ENCODE data around the gene ALPG. TPM values are rescaled to one million over a fixed set of nuclear protein-coding genes. Genes with fewer than 3 reads are reported as not detected.
"Not testable (repeated sequence)": the region's sequence is repeated elsewhere in the genome, so short reads cannot be mapped to it uniquely, and the experiment has no call there.

The ALPG gene
- not detected for polyA plus RNA-seq

DNA sequence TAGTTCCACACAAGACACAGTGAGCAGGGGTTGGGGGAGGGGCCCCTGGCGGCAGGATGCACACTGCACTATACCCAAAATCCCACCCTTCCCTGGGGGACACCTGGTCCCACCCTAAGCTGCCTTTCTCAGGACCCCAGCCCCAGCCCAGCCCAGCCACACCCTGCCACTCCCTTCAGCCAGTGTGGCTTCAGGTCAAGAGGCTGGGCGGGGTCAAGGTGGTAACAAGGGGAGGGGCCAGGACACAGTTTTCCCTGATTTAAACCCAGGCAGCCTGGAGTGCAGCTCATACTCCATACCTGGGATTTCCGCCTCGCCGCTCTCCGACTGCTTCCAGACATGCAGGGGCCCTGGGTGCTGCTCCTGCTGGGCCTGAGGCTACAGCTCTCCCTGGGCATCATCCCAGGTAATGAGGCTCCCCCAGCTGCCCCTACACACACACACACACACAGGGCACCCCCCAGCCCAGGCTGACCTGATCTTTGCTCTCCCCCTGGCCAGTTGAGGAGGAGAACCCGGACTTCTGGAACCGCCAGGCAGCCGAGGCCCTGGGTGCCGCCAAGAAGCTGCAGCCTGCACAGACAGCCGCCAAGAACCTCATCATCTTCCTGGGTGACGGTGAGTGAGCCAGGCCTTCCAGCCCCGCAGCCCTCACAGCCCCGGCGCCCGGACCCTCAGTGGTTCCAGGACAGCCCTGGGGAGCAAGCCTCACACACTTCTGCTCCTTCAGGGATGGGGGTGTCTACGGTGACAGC, at the start of gene ALPG:
ALPG (plus strand) TSS at position 289 of the 755 bp plus-strand sequence; CDS start at position 340, 51 bp downstream.
- Mint-ChIP-seq H3K36me3 (no peaks in the 10 kb centered on the region), H3K27me3 (peaks cover 8% of the 10 kb centered on the region), H3K27ac (peak within 1 kb of the TSS in 1 of 3 donors; percentile 72), H3K4me1 (no peaks in the 10 kb centered on the region), H3K9me3 (no peaks in the 10 kb centered on the region), H3K4me3 (peak within 1 kb of the TSS in 1 of 4 donors; percentile 17)

DNA sequence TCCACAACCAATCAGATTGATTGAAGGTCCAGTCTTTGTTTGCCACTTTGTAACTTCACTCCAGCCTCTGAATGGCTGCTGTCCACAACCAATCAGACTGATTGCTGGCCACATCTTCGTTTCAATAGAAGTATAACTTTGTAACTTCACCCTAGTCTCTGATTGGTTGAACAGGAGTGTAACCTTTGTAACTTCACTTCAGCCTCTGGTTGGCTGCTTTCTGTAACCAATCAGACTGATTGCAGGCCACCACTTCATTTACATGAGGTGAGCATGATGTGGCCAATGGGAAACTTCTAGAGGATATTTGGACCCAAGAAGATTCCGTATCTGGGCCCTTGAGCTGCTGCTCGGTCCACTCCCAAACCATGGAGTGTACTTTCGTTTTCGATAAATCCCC, 45.0 kb upstream of the ALPG start:
- Mint-ChIP-seq H3K27ac (no peak overlapping the region), H3K4me3 (no peak overlapping the region), H3K9me3 (peaks cover 0 to 2% (median 1%) of the 10 kb centered on the region in 3 donors), H3K4me1 (peaks cover 0 to 5% (median 5%) of the 10 kb centered on the region in 3 donors), H3K27me3 (peaks cover 3% of the 10 kb centered on the region), H3K36me3 (no peaks in the 10 kb centered on the region)

DNA sequence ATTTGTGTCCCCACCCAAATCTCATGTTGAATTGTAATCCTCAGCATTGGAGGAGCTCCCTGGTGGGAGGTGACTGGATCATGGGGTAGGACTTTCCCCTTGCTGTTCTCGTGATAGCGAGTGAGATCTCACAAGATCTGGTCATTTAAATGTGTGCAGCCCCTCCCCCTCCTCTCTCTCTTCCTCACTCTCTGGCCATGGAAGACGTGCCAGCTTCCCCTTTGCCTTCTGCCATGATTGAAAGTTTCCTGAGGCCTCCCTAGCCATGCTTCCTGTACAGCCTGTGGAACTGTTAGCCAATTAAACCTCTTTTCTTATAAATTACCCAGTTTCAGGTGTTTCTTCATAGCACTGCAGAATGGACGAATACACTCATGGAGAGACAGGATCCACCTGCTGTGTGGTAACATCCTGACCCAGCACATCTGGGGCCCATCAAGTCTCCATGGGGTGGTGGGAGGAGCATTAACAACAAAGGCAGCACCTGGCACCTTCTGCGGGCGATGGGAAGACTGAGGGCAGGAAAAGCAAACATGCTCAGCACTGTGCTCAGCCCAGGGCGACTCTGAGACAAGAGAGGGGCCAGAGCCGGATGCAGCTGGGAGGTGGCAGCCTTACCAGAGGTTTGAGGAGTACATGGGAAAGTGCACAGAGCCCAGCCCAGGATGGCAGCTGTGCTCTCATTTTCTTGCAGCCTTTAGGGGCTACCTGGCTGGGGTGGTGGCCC, 44.3 kb upstream of the ALPG start:
- no peak overlapping the region for H3K4me3 Mint-ChIP-seq
- no peak overlapping the region for H3K27ac Mint-ChIP-seq
- peaks cover 0 to 5% (median 5%) of the 10 kb centered on the region in 3 donors for H3K4me1 Mint-ChIP-seq
- peaks cover 6% of the 10 kb centered on the region for H3K27me3 Mint-ChIP-seq
- H3K36me3 Mint-ChIP-seq, result no peaks in the 10 kb centered on the region
- H3K9me3 Mint-ChIP-seq, result peaks cover 0 to 1% (median 0%) of the 10 kb centered on the region in 3 donors

DNA sequence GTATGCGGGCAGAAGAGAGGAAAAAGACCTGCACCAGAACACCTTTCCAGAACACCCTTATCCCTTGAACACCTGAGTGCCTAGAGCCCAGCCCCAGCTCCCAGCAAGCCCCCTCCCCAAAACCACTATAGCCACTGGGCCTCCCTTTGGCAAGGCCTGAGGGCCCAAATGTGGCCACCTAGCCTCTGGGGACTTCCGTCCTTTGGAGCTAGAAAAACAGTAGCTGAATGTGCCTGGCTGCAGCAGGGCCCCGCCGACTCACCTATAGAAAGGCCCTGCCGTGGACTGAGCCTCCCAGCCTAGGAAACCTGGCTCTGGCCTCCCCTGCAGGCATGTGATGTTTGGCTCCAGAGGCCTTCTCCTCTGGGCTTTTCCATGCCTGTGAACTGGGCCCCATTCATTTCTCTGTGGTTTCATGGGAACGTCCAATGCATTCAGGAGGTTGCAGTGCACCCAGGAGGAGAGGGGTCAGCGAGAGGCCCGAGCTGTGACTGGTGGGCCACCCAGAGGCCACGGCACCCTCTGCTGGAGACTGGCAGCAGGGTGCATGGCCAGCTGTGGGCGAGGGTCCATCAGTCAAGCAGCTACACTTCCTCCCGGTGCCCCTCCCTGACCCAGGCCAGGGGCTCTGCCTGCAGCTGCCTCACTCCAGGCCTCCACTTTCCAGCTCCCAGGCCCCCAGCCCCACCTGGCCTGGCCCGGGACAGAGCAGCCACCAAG, 43.4 kb upstream of the ALPG start:
- H3K27me3 Mint-ChIP-seq, H3K9me3 Mint-ChIP-seq, H3K36me3 Mint-ChIP-seq, H3K4me1 Mint-ChIP-seq: not testable (repeated sequence)
- Mint-ChIP-seq H3K27ac (peak overlapping the region in 1 of 3 donors; percentile 45), H3K4me3 (peak overlapping the region in 2 of 4 donors; percentile 76 to 88)

- Mint-ChIP-seq H3K27ac (peak overlapping the region in 1 of 3 donors; percentile 45), H3K4me1 (peaks cover 0 to 5% (median 5%) of the 10 kb centered on the region in 3 donors), H3K4me3 (peak overlapping the region in 3 of 4 donors; percentile 54 to 88 (median 76)), H3K27me3 (peaks cover 6% of the 10 kb centered on the region), H3K9me3 (no peaks in the 10 kb centered on the region), H3K36me3 (no peaks in the 10 kb centered on the region)
Observed at GRCh38 chr2:232363784-232364615, 42.6 kb upstream of the ALPG start.

DNA sequence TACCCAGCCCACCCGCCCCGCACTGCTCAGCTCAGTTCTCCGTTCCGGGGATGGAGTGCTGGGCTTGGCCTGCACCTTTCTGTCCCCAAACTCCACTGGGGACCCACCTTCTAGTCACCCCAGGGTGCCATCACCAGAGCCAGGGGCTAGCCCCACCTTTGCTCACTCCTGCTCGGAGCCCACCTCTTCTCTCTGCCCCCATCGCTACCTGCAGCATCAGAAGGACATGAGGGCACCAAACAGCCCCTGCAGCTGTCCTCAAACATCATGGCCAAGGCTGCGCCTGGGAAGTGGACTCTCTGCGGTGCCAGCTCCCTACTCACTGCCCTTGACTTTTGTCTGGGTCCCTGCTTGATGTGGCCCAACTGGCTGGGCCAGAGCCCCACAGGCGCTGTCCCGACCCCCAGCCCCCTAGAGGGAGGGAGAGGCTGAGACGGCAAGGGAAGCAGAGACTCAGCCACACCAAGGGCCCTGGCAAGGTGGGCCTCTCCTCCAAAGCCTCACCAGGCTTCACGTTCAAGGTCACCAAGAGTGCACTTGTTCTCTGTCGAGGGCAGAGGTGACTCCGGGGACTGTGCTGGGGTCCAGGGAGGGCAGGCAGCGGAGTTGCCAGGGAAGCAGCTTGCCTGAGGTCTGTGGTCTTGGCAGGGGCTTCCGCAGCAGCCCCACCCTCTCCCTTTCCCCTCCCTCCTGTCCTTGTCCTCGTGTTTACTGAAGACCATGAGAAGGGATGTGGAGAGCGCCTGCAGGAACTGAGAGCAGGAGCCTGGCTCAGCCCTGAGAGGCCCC, 41.6 kb upstream of the ALPG start:
- H3K27me3 Mint-ChIP-seq, H3K36me3 Mint-ChIP-seq, H3K9me3 Mint-ChIP-seq, H3K4me1 Mint-ChIP-seq, H3K27ac Mint-ChIP-seq: not testable (repeated sequence)
- peak overlapping the region in 1 of 4 donors; percentile 81 for H3K4me3 Mint-ChIP-seq

GRCh38 chr2:232365621-232366321, 40.9 kb upstream of the ALPG start:
- Mint-ChIP-seq H3K4me3 (no peak overlapping the region), H3K27ac (no peak overlapping the region), H3K9me3 (no peaks in the 10 kb centered on the region), H3K27me3 (peaks cover 6% of the 10 kb centered on the region), H3K4me1 (peaks cover 0 to 5% (median 5%) of the 10 kb centered on the region in 3 donors), H3K36me3 (no peaks in the 10 kb centered on the region)

DNA sequence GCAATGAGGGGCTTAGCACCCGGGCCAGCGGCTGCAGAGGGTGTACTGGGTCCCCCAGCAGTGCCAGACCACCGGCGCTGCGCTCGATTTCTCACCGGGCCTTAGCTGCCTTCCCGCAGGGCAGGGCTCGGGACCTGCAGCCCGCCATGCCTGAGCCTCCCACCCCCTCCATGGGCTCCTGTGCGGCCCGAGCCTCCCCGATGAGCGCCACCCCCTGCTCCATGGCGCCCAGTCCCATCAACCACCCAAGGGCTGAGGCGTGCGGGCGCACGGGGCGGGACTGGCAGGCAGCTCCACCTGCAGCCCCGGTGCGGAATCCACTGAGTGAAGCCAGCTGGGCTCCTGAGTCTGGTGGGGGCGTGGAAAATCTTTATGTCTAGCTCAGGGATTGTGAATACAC, 40.2 kb upstream of the ALPG start:
- not testable (repeated sequence) for H3K4me3 Mint-ChIP-seq, H3K9me3 Mint-ChIP-seq, H3K36me3 Mint-ChIP-seq, H3K27me3 Mint-ChIP-seq, H3K27ac Mint-ChIP-seq, H3K4me1 Mint-ChIP-seq

- peaks cover 0 to 5% (median 5%) of the 10 kb centered on the region in 3 donors for H3K4me1 Mint-ChIP-seq
- no peak overlapping the region for H3K27ac Mint-ChIP-seq
- H3K9me3 Mint-ChIP-seq, result peaks cover 0 to 2% (median 0%) of the 10 kb centered on the region in 3 donors
- H3K27me3 Mint-ChIP-seq, result peaks cover 6% of the 10 kb centered on the region
- H3K36me3 Mint-ChIP-seq, result no peaks in the 10 kb centered on the region
- no peak overlapping the region for H3K4me3 Mint-ChIP-seq
Observed at GRCh38 chr2:232367016-232367415, 39.6 kb upstream of the ALPG start.

GRCh38 chr2:232367591-232368233, 38.9 kb upstream of the ALPG start:
- Mint-ChIP-seq H3K27ac (no peak overlapping the region), H3K27me3 (peaks cover 6% of the 10 kb centered on the region), H3K36me3 (no peaks in the 10 kb centered on the region), H3K9me3 (peaks cover 0 to 2% (median 0%) of the 10 kb centered on the region in 3 donors), H3K4me1 (peaks cover 0 to 5% (median 5%) of the 10 kb centered on the region in 3 donors), H3K4me3 (no peak overlapping the region)

DNA sequence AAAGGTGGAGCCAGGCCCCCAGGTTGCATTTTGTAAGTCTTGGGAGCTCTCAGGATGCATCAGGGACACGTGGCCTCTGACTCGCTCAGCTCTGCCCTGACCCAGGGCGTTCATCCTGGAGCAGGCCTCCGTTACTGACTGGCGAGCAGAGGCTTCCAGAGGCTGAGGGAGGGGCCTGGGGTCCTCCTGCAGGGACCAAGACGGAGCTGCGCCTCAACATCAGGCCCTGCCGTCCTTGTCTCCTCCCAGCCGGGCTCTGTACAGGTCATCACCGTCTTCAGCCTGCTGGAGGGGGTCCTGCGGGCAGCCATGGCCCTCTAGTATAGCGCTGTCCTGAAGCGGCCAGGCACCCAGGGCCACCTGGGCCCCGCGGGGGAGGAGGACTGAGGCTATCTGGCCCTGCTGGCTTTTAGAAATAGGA, 38.3 kb upstream of the ALPG start:
- no peak overlapping the region for H3K4me3 Mint-ChIP-seq
- H3K27ac Mint-ChIP-seq, result no peak overlapping the region
- no peaks in the 10 kb centered on the region for H3K36me3 Mint-ChIP-seq
- peaks cover 6% of the 10 kb centered on the region for H3K27me3 Mint-ChIP-seq
- peaks cover 0 to 2% (median 0%) of the 10 kb centered on the region in 3 donors for H3K9me3 Mint-ChIP-seq
- peaks cover 0 to 5% (median 5%) of the 10 kb centered on the region in 3 donors for H3K4me1 Mint-ChIP-seq

- Mint-ChIP-seq H3K4me1 (no peaks in the 10 kb centered on the region), H3K27me3 (peaks cover 6% of the 10 kb centered on the region), H3K27ac (no peak overlapping the region), H3K4me3 (no peak overlapping the region), H3K36me3 (no peaks in the 10 kb centered on the region), H3K9me3 (peaks cover 0 to 2% (median 0%) of the 10 kb centered on the region in 3 donors)
Observed at GRCh38 chr2:232369126-232369951, 37.3 kb upstream of the ALPG start.

Data from IgD-negative memory B cell (primary cell).